H1 (cell line): ENCODE data around the gene TCF4. TPM values are rescaled to one million over a fixed set of nuclear protein-coding genes. Genes with fewer than 3 reads are reported as not detected.

Experiments used
- CTCF ChIA-PET: fragments of 300-600 bp; sonication (Branson Sonifier 250); formaldehyde crosslinking; loops from one replicate; lab custom pipeline; 2021; ENCODE audit not compliant: partially characterized antibody; lab: Charles Lee
- POLR2A ChIA-PET: fragments of 300-600 bp; sonication (Branson Sonifier 250); formaldehyde crosslinking; loops from one replicate; lab custom pipeline; 2021; ENCODE audit warnings: inconsistent platforms; ENCODE audit not compliant: partially characterized antibody; lab: Charles Lee
- DNase-seq, 2 experiments: peaks; one replicate each; pipeline versions ENCODE4 v3.0.0 to v3.0.0-alpha.2; 2010 to 2022; ENCODE audit warnings: low spot score in 2 of 2, low read depth in 1 of 2, mixed read lengths in 1 of 2
- FAIRE-seq: peaks from 2 replicates; lab custom pipeline; 2011; peaks lifted over from hg19 to GRCh38; lab: Jason Lieb, UNC
- H2AFZ ChIP-seq: 2 replicates; pipeline ENCODE4 v1.8.1; 2012; ENCODE audit warnings: low read length, inconsistent platforms
- H2AK5ac ChIP-seq: 2 replicates; pipeline ENCODE4 v1.6.1; 2013; ENCODE audit warnings: low read depth, low read length
- H2BK120ac ChIP-seq: replicated peaks from 2 replicates; pipeline ENCODE3; 2013; ENCODE audit warnings: low read depth, low read length, inconsistent platforms
- H2BK12ac ChIP-seq: 2 replicates; pipeline ENCODE4 v1.6.1; 2013; ENCODE audit warnings: low read depth, low read length
- H2BK15ac ChIP-seq: 2 replicates; pipeline ENCODE4 v1.6.1; 2013; ENCODE audit warnings: low read length
- H2BK20ac ChIP-seq: 2 replicates; pipeline ENCODE4 v1.6.1; 2013; ENCODE audit warnings: low read length
- H2BK5ac ChIP-seq: 2 replicates; pipeline ENCODE4 v1.6.1; 2013; ENCODE audit warnings: low read depth, low read length
- H3K14ac ChIP-seq: 2 replicates; pipeline ENCODE4 v1.6.1; 2013; ENCODE audit warnings: inconsistent platforms; ENCODE audit not compliant: insufficient read length
- H3K18ac ChIP-seq: 2 replicates; pipeline ENCODE4 v1.6.1; 2013; ENCODE audit warnings: low read length; ENCODE audit errors: extremely low read depth
- H3K23ac ChIP-seq: 2 replicates; pipeline ENCODE4 v1.6.1; 2013; ENCODE audit warnings: inconsistent platforms; ENCODE audit not compliant: insufficient read length
- H3K23me2 ChIP-seq: 2 replicates; pipeline ENCODE4 v1.6.1; 2013; ENCODE audit warnings: low read depth, low read length
- H3K27ac ChIP-seq: 2 replicates; pipeline ENCODE4 v1.6.1; 2011; ENCODE audit warnings: low read depth, low read length, inconsistent platforms
- H3K27me3 ChIP-seq, 4 experiments: replicated peaks in 1 of 4; 1 replicate in 1 of 4; 2 replicates in 3 of 4; pipeline versions ENCODE4 v1.6.1 to v1.8.1; 2011 to 2013; ENCODE audit warnings: low read length in 3 of 4, mild to moderate bottlenecking in 3 of 4, inconsistent platforms in 2 of 4, mixed read lengths in 2 of 4, moderate library complexity in 1 of 4; ENCODE audit not compliant: control insufficient read depth in 3 of 4, insufficient read depth in 3 of 4; ENCODE audit errors: extremely low read depth in 1 of 4
- H3K36me3 ChIP-seq, 4 experiments: 2 replicates each; pipeline versions ENCODE4 v1.6.1 to v1.8.1; 2011 to 2013; ENCODE audit warnings: mild to moderate bottlenecking in 4 of 4, low read length in 3 of 4, moderate library complexity in 2 of 4, control low read depth in 1 of 4, inconsistent platforms in 1 of 4; ENCODE audit not compliant: insufficient read depth in 4 of 4, control insufficient read depth in 2 of 4
- H3K4ac ChIP-seq: replicated peaks from 2 replicates; pipeline ENCODE3; 2013; ENCODE audit warnings: low read length, low read depth, mixed read lengths, inconsistent platforms; ENCODE audit not compliant: insufficient read length
- H3K4me1 ChIP-seq, 4 experiments: replicated peaks in 1 of 4; 1 replicate in 1 of 4; 2 replicates in 3 of 4; pipeline versions ENCODE4 v1.6.1 to v1.8.1; 2011 to 2013; ENCODE audit warnings: low read length in 3 of 4, inconsistent platforms in 2 of 4, mixed read lengths in 1 of 4; ENCODE audit not compliant: insufficient read depth in 4 of 4, control insufficient read depth in 3 of 4
- H3K4me2 ChIP-seq, 2 experiments: 2 replicates each; pipeline versions ENCODE4 v1.6.1 to v1.8.1; 2011 to 2013; ENCODE audit warnings: low read depth in 2 of 2, low read length in 2 of 2, control low read depth in 1 of 2, inconsistent platforms in 1 of 2, mild to moderate bottlenecking in 1 of 2; ENCODE audit not compliant: insufficient read depth in 1 of 2
- H3K4me3 ChIP-seq, 4 experiments: fragments of 200-600, 300-600 bp in 1 of 4; sonication (generic), shearing (Covaris generic), sonication (Bioruptor Twin) in 1 of 4; 2 replicates each; pipeline versions ENCODE4 v1.5.1 to v1.8.1; 2011 to 2016; ENCODE audit warnings: low read length in 4 of 4, low read depth in 3 of 4, control low read depth in 2 of 4, inconsistent platforms in 2 of 4, mild to moderate bottlenecking in 2 of 4, mixed read lengths in 1 of 4, moderate library complexity in 1 of 4; ENCODE audit not compliant: insufficient read depth in 2 of 4; ENCODE audit errors: extremely low read depth in 1 of 4
- H3K56ac ChIP-seq: replicated peaks from 2 replicates; pipeline ENCODE3; 2013; ENCODE audit warnings: low read depth, mild to moderate bottlenecking, mixed read lengths, low read length, inconsistent platforms; ENCODE audit not compliant: insufficient read length
- H3K79me1 ChIP-seq: 2 replicates; pipeline ENCODE4 v1.6.1; 2013; ENCODE audit warnings: low read depth, low read length, control low read depth
- H3K79me2 ChIP-seq, 2 experiments: 2 replicates each; pipeline versions ENCODE4 v1.6.1 to v1.8.1; 2012 to 2013; ENCODE audit warnings: low read length in 2 of 2, mild to moderate bottlenecking in 2 of 2, inconsistent platforms in 1 of 2; ENCODE audit not compliant: insufficient read depth in 2 of 2, control insufficient read depth in 1 of 2
- H3K9ac ChIP-seq, 4 experiments: replicated peaks in 1 of 4; 1 replicate in 1 of 4; 2 replicates in 3 of 4; pipeline versions ENCODE4 v1.6.1 to v1.8.1; 2011 to 2013; ENCODE audit warnings: low read depth in 3 of 4, low read length in 3 of 4, control low read depth in 2 of 4, mild to moderate bottlenecking in 2 of 4, moderate library complexity in 2 of 4, inconsistent platforms in 1 of 4; ENCODE audit errors: extremely low read depth in 1 of 4
- H3K9me3 ChIP-seq, 2 experiments: 2 replicates each; pipeline versions ENCODE4 v1.6.1 to v1.8.1; 2012 to 2013; ENCODE audit warnings: mild to moderate bottlenecking in 2 of 2, moderate library complexity in 2 of 2, control low read depth in 1 of 2, inconsistent platforms in 1 of 2, low read depth in 1 of 2, low read length in 1 of 2, mixed read lengths in 1 of 2; ENCODE audit not compliant: insufficient read depth in 2 of 2
- H4K20me1 ChIP-seq, 2 experiments: replicated peaks in 1 of 2; 2 replicates each; pipeline versions ENCODE3 to v1.8.1; 2011 to 2013; ENCODE audit warnings: inconsistent platforms in 2 of 2, low read length in 2 of 2, mild to moderate bottlenecking in 1 of 2; ENCODE audit not compliant: insufficient read depth in 2 of 2, control insufficient read depth in 1 of 2
- H4K5ac ChIP-seq: 2 replicates; pipeline ENCODE4 v1.6.1; 2013; ENCODE audit warnings: low read length, low read depth, mixed read lengths, inconsistent platforms; ENCODE audit not compliant: insufficient read length
- H4K8ac ChIP-seq: 2 replicates; pipeline ENCODE4 v1.8.0; 2013; ENCODE audit warnings: mild to moderate bottlenecking, moderate library complexity, low read length, inconsistent platforms; ENCODE audit not compliant: insufficient read depth; ENCODE audit errors: extremely low read depth
- H4K91ac ChIP-seq: replicated peaks from 2 replicates; pipeline ENCODE3; 2013; ENCODE audit warnings: low read length, mixed read lengths, inconsistent platforms; ENCODE audit not compliant: insufficient read length
- CBX8 ChIP-seq: fragments of 300-800, 300-1000 bp; sonication (generic); IDR thresholded peaks from 2 replicates; pipeline ENCODE4 v1.7.1; 2016; ENCODE audit warnings: low read depth, low read length, borderline replicate concordance
- WGBS, 2 experiments: shearing (Covaris generic) in 1 of 2; methylation state at CpG; one replicate each; pipeline versions ENCODE4 v1.1.6 to v1.1.7; 2013 to 2015; ENCODE audit warnings: low lambda C conversion rate in 2 of 2, mixed read lengths in 2 of 2, inconsistent platforms in 1 of 2, low coverage in 1 of 2, missing lambda C conversion rate in 1 of 2; ENCODE audit not compliant: insufficient replicate concordance in 2 of 2, insufficient coverage in 1 of 2, insufficient read length in 1 of 2; ENCODE audit errors: extremely low coverage in 1 of 2, missing lambda C conversion rate in 1 of 2; 5-methylcytosine and 5-hydroxymethylcytosine counted together
- polyA plus RNA-seq, 7 experiments: library from polyadenylated mRNA; depleted of rRNA in 3 of 7; stranded (reverse) in 5 of 7; unstranded in 2 of 7; fragments of >200 nt in 5 of 7; fragments of 200-250 nt in 2 of 7; gene quantifications; 1 replicate in 5 of 7; 2 replicates in 1 of 7; 4 replicates in 1 of 7; pipeline versions ENCODE4 v1.2.1 to v1.2.3, GENCODE V29; 2011 to 2013; ENCODE audit warnings: missing spikeins in 2 of 7, mixed read lengths in 2 of 7
- total RNA-seq: library from RNA; stranded (reverse); fragmentation: NEBNext Ultra II Directional; extraction: Animal tissue kit (Norgen Biotek cat#: 25700); gene quantifications from 2 replicates; pipeline ENCODE4 v1.2.1, GENCODE V29; 2021

TCF4 gene
- total and polyA plus RNA-seq, 2 of the 8 experiments (the other 6 are each of a cell fraction or from before 2014, with no cell fraction given) = 59.3 to 118 TPM

- WGBS, 2 experiments = 76% methylated on average over 4 of the region's 4 CpGs; no CpG with 5 or more reads in 1 of the 2 experiments
- Histone ChIP-seq H2BK120ac (no peak overlapping the region), H3K18ac (peak overlapping the region; percentile 29; the same call in 1 of the 2 replicates), H3K79me2 (peaks cover 0 to 89% of the 10 kb centered on the region in 2 experiments; a peak in 3 of 4 replicates), H3K4ac (no peak overlapping the region), H3K23ac (no peak overlapping the region), H4K91ac (no peak overlapping the region), H2BK15ac (no peak overlapping the region), H3K9me3 (no peaks in the 10 kb centered on the region), H3K4me2 (no peak overlapping the region), H3K79me1 (peaks cover 2% of the 10 kb centered on the region; the same call in 1 of the 2 replicates), H3K27me3 (no peaks in the 10 kb centered on the region), H3K4me1 (peaks cover 0 to 14% (median 11%) of the 10 kb centered on the region in 4 experiments; a peak in 4 of 7 replicates), H3K56ac (no peak overlapping the region), H2AFZ (no peak overlapping the region), H3K14ac (no peak overlapping the region), H2AK5ac (no peak overlapping the region), H2BK12ac (no peak overlapping the region), H3K23me2 (no peaks in the 10 kb centered on the region; the same call in 1 of the 2 replicates), H4K20me1 (peaks cover 0 to 3% of the 10 kb centered on the region in 2 experiments), H3K4me3 (no peak overlapping the region), H3K36me3 (no peaks in the 10 kb centered on the region; a peak in 1 of 8 replicates), H2BK5ac (no peak overlapping the region), H3K27ac (no peak overlapping the region), H4K5ac (no peak overlapping the region), H4K8ac (no peak overlapping the region), H3K9ac (no peak overlapping the region), H2BK20ac (no peak overlapping the region)
- POLR2A ChIA-PET = interaction anchor here (0.6 kb wide), 1 partner anchor 346 kb away, joined by 3 read pairs; no protein-coding TSS in a partner anchor
- no peak for TF ChIP-seq CBX8
- DNase-seq = no peak
- FAIRE-seq = no peak
- CTCF ChIA-PET = no interaction called here
Measured at GRCh38 chr18:55508651-55509050, 79.3 kb downstream of the TCF4 start.
